Stimulated activated CD4-positive, alpha-beta T cell treated with anti-CD3 and anti-CD28 coated beads, Interleukin-1b, Interleukin-23, amount 100 ng/mL, for 1 hour (primary cell): Measurements from ENCODE around the gene JAKMIP3.

Experiments used
- DNase-seq, 2 donors: peaks; one replicate each; pipeline ENCODE4 v3.0.0-alpha.2; 2020; ENCODE audit warnings: low read depth in 2 of 2

The JAKMIP3 gene

GRCh38 chr10:132111121-132111731, 45.5 kb downstream of the JAKMIP3 start:
- no peak for DNase-seq

- DNase-seq, result no peak
Measured at GRCh38 chr10:132111871-132112341, 46.2 kb downstream of the JAKMIP3 start.

GRCh38 chr10:132112611-132113010, 46.9 kb downstream of the JAKMIP3 start:
- DNase-seq, result no peak

GRCh38 chr10:132113206-132113605, 47.5 kb downstream of the JAKMIP3 start:
- no peak for DNase-seq

- DNase-seq, result no peak
Measured at GRCh38 chr10:132113766-132114365, 48.1 kb downstream of the JAKMIP3 start.

- DNase-seq, result no peak
Measured at GRCh38 chr10:132114953-132115520, 49.3 kb downstream of the JAKMIP3 start.
